Measurements from ENCODE around the gene MAP2K3.

MAP2K3 gene

GRCh38 chr17:21362331-21362931 is 77.9 kb downstream of the MAP2K3 start:
- DNase-seq, result no peak

DNA sequence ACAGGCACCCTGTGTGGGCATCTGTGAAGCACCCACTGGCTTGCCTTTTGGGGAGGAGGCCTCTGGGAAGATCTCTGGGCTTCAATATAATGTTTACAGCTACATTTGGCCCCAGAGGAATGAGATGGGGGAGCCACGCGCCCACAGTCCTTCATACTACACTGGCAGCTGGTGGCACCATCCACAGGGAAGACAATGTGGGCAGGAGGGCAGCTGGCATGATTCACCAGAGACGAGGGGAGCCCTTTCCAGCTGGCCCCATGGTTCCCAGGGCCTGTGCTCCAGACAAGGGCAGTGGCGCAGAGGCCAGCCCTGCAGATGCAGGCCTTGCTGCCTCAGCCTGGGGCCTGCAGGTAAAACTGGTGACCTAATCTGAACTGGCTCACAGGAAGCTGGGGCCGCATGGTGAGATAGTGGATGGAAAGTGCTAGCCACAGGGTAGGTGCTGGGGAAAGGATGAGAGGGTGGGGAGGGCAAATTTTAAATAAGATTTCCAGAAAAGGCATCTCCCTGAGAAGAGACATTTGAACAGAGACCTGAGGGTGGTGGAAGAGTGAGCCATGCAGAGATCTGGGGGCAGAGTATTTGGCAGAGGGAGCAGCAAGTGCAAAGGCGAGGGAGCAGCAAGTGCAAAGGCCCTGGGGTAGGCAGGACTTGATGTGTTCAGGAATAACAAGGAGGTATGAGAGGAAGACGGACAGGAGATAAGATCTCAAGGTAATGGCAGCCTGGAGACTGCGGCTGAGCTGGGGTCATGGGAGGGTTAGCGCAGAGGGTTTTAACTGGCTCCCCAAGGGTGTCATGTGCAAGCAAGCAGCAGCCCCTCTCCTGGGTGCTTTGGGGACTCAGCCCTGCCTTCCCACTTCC is 79.5 kb downstream of the MAP2K3 start:
- no peak for DNase-seq
